ENCODE results near the gene LAGE3.

DNA sequence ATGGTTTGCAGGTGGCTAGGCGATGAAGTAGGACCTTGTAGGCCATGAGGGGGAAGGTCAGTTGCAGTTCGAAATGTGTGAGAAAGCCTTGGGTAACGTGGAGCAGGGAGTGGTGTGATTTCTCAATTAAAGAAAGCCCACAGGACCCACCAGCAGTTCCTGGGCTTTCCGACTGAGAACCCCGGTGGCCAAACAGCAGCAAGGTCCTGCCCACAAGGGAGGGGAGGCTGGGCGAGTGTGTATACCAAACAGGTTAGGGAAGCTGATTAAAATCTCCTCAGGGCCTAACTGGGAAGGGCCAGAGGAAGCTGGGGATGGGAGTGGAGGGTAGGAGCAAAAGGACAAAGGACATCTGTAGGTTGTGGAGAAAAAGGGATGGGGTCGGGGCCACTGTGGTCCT lies 48.2 kb downstream of the LAGE3 start:
- no peak for TF ChIP-seq CTCF (IDR thresholded peaks at IDR 0.05)
- TF ChIP-seq POLR2A (IDR thresholded peaks at IDR 0.05) = no peak
